WI38 (cell line): ENCODE measurements around the gene TLK2.
"Not testable (repeated sequence)": the region's sequence is repeated elsewhere in the genome, so short reads cannot be mapped to it uniquely, and the experiment has no call there.

ENCODE experiments used
- H3K4me3 ChIP-seq: 2 replicates; pipeline ENCODE4 v1.5.1; 2011; ENCODE audit warnings: low read depth, mild to moderate bottlenecking, control low read depth, low read length

Gene TLK2

DNA sequence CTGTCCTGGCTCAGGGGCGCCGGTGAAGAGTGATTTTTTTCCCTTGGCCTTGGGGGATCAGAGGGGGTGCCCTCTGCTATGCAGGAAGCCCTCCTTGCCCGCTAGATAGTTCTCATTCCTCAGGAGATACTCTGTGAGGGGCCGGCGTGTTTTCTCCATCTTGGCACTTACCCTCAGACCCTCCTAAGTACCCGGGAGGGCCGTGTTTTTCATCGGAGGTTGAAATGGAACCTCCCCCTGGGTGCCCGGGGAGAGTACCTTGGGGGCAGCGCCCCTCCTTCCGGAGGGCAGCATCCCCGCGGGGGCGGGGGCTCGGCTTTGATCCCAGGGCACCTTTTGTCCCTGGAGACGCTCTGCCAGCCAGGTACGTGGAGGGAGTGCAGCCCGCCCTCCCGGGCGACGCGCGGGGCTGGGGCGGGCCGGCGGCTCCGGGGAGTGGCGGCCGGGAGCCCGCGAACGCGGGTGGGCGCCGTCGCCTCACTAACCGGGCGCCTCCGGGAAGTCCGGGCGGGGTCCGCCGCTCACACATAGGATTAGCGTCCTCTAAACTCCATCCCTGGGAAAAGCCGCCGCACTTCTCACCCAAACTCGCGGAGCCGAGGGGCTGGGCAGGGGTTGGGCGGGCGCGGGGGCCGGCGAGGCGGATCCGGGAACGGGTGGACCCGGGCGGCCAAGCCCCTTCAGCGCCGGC is 762 bp upstream of the TLK2 start:
- H3K4me3 ChIP-seq: peak overlapping the region; percentile 71

DNA sequence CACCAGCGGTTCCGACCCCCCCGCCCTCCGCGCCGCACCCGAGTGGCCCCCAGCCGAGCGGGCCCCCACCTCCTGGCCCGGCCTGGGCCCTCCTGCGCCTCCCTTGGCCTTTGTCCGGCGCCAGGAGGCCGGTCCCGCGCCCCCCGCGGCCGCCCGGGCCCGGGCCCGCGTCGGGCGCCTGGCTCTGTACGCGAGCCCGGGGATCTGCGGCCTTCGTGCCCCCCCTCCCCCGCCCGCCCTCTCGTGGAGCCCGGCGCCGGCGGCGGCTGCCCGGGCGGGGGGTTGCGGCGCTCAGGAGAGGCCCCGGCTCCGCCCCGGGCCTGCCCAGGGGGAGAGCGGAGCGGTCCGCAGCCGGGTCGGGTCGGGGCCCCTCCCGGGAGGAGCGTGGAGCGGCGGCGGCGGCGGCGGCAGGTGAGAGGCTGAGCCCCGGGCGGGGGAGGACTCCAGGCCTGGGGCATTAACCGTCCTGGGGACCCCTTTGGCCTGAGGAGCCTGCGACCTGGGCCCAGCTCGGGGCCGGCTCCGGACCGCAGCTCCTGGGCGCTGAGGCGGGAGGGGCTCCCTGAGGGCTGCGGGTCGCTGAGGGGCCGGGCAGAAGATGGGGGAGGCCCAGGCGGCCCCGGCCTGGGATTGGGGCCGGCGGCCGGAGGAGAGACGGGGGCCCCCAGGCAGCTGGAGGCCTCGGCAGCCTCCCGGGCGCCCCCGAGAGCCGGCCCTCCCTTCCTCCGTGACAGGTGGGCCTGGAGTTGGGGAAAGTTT is 434 bp downstream of the TLK2 start:
- peak overlapping the region; percentile 73 for H3K4me3 ChIP-seq

DNA sequence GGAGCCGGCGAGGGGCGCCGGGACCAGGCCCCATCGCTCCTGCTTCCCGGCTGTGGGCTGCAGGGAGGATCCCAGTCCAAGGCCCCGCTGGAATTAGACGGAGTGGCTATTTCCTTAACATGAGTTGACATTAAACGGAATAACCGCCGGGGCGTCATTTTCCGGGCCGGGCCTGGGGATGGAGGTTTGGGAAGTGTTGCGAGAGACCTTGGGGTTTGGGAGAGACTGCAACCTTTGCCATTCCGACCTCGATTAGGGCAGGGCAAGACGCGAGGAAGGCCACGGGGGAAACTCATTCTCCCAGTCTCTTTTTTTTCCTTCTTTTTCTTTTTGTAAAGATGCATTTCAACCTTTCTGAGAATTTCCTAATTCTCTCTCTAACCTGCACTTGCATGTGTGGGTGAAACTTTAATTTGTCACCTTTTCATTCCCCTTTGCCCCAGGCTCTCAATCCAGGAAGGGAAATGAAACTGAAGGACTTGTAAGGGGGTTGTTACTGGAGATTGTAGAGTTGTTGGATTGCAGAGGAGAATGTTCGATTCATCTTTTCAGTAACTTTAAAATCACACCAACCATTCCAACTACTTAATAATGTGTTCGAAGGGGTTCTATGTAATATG is 1.1 kb downstream of the TLK2 start:
- H3K4me3 ChIP-seq: peak overlapping the region; percentile 73

DNA sequence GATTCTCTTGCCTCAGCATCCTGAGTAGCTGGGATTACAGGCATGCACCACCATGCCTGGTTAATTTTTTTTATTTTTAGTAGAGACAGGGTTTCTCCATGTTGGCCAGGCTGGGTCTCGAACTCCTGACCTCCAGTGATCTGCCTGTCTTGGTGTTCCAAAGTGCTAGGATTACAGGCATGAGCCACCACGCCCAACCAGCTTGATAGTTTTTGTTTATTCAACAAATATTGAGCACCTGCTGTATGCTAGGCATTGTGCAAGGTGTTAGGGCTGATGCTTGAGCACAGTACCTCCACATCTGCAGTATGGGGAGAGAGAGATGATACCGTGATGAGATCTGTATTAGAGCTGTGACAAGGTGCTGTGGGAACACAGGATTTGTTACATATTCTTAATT is 3.9 kb downstream of the TLK2 start:
- H3K4me3 ChIP-seq: not testable (repeated sequence)

DNA sequence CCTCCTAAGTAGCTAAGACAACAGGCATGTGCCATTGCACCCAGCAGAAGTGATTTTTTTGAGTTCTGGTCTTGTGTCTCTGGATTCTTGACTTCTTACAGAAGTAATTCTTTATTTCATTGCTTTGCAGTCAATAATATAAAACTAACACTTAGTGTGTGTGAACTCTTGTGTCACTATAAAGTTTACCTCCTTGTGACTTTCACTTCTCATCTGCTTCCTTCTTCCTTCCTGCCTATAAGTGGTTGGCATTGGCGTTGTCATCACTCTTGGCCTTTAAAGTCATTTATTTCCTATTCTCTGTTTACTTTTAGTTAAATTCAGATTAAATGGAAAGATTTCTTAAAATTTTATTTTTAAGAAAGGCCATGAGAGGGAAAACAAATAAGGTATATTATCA is 12.4 kb downstream of the TLK2 start:
- not testable (repeated sequence) for H3K4me3 ChIP-seq

DNA sequence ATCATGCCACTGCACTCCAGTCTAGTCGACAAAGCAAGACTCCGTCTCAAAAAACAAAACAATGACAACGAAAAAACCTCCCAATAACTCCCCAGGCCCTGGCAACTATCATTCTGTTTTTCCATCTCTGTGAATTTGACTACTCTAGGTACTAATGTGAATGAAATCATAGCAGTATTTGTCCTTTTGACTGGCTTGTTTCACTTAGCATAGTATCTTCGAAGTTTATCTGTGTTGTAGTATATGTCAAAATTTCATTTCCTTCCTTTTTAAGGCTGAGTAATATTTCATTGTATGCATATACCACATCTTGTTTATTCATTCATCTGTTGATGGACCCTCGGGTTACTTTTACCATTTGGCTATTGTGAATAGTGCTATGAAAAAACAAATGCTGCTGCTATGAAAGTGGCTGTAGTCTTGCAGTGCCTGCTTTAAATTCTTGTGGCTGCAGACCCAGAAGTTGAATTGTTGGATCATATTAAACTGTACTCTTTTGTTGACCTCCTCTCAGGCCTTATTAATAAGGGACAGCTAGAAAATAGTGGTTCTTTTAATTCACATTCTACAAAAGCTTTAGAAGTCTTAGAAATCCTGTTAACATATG is 14.5 kb downstream of the TLK2 start:
- H3K4me3 ChIP-seq: not testable (repeated sequence)

DNA sequence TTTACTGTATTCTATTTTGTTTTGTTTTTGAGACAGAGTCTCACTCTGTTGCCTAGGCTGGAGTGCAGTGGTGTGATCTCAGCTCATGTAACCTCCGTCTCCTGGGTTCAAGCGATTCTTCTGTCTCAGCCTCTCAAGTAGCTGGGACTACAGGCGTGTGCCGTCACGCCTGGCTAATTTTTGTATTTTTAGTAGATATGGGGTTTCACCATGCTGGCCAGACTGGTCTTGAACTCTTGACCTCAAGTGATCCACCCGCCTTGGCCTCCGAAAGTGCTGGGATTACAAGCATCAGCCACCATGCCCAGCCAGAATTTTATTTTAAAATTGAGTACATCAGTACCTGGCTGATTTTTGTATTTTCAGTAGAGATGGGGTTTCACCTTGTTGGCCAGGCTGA is 15.4 kb downstream of the TLK2 start:
- H3K4me3 ChIP-seq: not testable (repeated sequence)

DNA sequence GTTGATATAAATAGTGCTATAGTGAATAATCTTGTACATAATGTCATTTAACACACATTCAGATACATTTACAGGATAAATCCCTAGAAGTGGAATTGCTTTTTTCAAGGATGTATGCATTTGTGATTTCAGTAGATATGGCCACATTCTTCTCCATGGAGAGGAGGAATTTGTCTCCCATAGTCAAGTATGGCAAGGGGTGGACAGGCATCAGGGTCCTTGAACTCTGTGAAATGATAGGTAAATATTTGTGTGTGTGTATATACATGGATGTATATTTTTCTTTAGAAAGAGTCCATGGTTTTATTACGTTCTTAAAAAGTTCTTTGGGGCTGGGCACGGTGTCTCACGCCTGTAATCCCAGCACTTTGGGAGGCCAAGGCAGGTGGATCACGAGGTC is 17.7 kb downstream of the TLK2 start:
- H3K4me3 ChIP-seq: not testable (repeated sequence)

DNA sequence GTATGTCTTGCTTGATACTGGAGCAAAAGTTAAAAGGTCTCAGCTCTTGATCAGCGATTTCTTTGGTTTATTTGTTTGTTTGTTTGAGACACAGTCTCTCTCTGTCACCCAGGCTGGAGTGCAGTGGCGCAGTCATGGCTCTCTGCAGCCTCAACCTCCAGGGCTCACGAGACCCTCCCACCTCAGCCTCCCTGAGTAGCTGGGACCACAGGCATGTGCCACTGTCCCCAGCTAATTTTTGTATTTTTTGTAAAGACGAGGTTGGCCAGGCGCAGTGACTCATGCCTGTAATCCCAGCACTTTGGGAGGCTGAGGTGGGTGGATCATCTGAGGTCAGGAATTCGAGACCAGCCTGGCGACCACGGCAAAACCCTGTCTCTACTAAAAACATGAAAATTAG is 20.2 kb downstream of the TLK2 start:
- not testable (repeated sequence) for H3K4me3 ChIP-seq

DNA sequence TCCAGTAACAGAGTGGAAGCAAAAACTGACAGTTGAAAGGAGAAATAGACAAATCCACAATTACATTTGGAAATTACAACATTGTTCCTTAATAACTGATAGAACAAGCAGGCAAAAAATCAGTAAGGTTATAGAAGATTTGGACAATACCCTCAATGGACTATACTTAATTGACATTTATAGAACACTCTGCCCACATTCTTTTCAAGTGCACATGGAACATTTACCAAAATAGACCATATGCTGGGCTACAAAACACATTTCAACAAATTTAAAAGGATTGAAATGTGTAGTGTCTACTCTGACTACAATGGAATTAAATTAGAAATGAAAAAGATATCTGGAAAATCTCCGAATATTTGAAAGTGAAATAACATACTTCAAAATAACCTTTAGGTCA is 21.8 kb downstream of the TLK2 start:
- H3K4me3 ChIP-seq: not testable (repeated sequence)

DNA sequence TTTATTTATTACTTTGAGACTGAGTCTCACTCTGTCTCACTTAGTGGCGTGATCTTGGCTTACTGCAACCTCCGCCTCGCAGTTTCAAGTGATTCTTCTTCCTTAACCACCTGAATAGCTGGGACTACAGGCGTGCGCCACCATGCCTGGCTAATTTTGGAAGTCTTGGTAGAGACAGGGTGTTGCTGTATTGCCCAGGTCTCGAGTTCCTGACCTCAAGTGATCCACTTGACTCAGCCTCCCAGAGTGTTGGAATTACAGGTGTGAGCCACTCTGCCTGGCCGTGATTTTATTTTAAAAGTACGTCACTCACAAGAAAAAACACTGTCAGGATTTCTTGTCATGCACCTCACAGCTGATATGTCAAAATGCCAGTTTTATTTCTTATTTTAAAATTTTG is 26.2 kb downstream of the TLK2 start:
- not testable (repeated sequence) for H3K4me3 ChIP-seq

DNA sequence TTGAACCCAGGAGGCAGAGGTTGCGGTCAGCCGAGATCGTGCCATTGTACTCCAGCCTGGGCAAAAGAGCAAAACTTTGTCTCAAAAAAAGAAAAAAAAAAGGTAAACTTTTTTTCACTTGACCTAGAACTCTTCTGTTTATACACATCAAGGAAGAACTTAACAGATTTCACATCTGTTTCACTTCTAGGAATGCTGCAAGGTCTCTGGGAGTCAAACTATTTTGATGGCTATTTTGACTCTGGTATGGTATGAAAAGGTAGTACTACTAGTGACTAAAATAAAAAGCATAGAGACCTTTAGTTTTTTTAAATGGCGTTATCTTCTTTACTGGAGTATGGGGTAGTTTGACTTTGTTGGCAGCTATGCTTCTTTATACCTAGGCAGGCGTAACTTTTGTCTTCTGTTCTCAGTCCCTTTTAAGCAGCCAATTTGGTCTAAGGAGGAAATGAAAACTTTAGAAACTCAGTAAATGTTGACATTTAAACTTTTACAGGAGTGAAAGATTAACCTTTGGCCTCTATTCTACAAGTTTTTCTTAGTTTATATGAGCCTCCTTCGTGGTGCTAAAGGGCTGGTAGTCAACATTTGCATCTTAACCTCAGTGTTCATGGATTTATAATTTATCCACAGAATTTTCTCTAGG is 28.7 kb downstream of the TLK2 start:
- H3K4me3 ChIP-seq: not testable (repeated sequence)

DNA sequence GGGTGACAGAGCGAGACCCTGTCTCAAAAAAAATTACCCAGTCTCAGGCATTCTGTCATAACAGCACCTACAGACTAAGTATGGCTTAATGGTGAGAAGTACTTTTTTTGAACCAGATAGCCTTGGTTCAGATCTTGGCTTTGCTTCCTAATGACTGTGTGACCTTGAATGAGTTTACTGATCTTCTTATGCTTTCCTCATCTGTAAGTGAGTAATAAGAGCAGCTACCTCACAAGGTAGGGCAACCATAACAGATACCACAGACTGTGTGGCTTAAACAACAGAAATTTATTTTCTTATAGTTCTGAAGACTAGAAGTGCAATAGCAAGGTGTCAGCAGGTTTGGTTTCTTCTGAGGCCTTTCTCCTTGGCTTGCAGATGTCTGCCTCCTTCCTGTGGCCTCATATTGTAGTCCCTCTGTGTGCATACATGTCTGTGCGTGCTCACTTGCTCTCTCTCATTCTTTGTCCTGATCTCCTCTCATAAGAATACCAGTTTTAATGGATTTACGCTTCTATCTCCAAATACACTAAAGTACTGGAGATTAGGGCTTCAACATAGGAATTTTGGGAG is 31.7 kb downstream of the TLK2 start:
- H3K4me3 ChIP-seq: not testable (repeated sequence)

DNA sequence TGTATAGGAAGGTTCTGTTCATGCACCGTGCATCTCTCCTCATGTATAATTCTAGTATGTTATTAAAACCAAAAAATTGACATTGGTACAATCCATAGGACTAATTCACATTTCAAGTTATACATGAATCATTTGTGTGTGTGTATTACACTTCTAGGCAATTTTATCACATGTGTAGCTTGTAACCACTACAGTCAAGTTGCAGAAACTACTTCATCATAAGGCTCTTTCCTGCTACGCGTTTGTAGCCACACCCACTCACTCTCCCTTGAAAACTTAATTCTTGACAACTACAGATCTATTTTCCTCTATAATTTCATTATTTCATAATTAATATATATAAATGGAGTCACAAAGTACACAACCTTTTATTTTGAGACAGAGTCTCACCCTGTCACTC is 32.4 kb downstream of the TLK2 start:
- not testable (repeated sequence) for H3K4me3 ChIP-seq

DNA sequence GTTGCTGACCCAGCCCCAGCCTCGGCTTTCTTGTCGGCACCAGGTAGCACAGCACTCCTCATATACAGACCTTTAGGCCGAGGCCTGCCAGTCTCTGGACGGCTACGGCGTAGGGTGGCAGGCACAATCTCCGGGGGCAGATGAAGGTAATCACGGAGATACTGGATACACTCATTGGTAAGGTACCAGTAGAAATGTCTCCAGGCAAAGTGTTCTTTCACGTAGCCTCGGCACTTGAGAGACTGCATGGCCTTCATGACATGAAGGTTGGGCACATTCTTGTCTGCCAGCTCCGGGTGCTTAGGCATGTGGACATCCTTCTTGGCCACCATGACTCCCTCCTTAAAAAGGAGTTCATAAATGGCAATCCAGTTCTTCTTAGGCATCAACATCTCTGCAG is 37.8 kb downstream of the TLK2 start:
- H3K4me3 ChIP-seq: not testable (repeated sequence)

DNA sequence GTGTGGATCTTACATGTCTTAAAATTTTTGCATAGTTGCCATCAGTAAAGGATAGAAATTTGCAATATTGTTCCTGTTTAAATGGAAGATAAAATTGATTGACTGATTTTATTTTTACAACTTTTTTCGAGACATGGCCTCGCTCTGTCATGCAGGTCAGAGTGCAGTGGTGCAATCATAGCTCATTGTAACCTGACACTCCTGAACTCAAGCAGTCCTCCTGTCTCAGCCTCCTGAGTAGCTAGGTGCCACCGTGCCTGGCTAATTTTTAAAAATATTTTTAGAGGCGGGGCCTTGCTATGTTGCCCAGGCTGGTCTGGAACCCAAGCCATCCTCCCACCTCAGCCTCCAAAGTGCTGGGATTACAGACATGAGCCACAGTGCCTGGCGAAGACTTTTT is 42.7 kb downstream of the TLK2 start:
- not testable (repeated sequence) for H3K4me3 ChIP-seq

DNA sequence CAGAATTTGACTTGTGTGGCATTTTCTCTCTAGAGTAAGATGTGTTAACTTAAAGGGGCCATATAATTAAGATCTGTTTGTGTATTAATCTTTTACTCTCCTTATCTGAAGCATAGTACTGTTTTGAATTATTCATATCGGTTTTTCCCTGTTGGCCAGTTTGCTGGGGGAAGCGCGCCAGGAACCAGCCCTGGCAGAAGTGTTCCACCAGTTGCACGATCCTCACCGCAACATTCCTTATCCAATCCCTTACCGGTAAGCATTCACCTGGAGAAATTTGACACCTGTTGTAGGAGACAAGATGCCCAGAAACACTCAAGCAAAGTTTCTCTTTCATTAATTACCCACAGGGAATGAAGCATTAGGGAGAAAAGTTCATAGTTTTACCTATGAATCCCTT is 45.5 kb downstream of the TLK2 start:
- not testable (repeated sequence) for H3K4me3 ChIP-seq

DNA sequence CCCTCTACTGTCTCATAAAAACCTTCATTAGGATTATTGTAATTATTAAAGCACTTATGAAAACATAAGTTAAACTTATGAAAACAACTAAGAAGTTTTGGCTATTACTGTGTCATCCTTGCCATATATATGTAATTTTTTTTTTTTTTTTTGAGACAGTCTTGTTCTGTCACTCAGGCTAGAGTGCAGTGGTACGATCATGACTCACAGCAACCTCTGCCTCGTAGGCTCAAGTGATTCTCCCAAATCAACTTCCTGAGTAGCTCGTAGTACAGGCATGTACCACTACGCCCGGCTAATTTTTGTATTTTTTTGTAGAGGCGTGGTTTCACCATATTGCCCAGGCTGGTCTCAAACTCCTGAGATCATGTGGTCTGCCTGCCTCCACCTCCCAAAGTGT is 46.7 kb downstream of the TLK2 start:
- H3K4me3 ChIP-seq: not testable (repeated sequence)

DNA sequence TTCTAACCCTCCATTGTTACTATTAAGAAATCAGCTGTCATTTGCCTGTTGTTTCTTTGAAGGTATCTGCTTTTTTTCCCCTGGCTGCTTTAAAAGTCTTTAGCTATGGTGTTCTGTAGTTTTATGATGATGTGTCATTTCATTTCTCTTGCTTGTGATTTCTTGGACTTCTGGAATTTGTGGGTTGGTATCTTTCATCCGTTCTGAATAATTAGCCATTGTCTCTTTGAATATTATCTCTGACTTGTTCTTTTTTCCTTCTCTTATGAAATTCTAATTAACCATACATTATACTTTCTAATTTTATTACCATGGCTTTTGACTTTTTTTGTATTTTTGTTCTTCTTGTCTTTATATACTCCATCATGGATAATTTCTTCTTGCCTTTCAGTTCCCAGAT is 52.3 kb downstream of the TLK2 start:
- not testable (repeated sequence) for H3K4me3 ChIP-seq

DNA sequence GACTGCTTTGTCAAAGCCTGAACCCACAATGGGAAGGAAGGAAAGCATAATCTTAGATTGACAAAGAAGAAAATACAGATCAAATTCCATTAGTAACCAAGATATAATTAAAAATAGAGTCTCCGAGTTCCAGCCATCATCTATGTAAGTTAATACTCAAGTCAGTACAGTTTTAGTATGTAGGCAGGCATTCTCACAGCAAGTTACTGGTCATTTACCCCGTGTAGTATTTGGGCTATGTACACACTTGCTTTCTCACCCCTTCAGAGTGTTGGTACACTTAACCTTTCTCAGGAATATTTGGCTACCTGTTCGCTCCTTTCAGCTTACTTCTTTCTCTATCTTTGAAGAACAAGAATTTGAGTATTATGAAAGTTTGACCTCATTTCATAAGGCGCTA is 57.9 kb downstream of the TLK2 start:
- not testable (repeated sequence) for H3K4me3 ChIP-seq

DNA sequence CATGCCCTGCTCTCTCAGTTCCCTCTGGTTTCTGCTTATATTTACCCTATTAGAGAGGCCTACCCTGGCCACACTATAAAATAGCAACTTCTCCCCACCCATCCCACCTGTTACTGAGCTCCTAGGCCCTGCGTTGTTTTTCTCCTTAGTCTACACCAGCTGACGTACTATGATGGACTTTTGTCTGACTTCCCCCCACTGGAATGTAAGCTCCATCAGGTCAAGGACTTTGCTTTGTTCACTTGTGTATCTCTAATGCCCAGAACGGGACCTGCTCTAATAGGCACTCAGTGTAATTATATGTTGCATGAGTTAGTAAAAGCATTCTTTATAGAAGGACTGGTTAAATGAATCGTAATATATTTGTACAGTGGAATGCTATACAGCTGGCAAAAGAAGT is 62.4 kb downstream of the TLK2 start:
- H3K4me3 ChIP-seq: not testable (repeated sequence)
